Body of pancreas (tissue), 4 donors: Measurements from ENCODE around the gene ZNF77.

ENCODE experiments used
- CTCF ChIP-seq, 7 experiments: fragments of 450-650 bp in 4 of 7; fragments of 200-600 bp in 3 of 7; sonication (generic) in 3 of 7; IDR thresholded peaks; one replicate each; pipeline ENCODE4 v1.5.1; 2016 to 2019; ENCODE audit warnings: antibody characterized with exemption in 7 of 7
- POLR2A ChIP-seq, 3 donors: fragments of 450-650 bp; IDR thresholded peaks; one replicate each; pipeline ENCODE4 v1.6.1; 2016; ENCODE audit warnings: antibody characterized with exemption in 3 of 3, mild to moderate bottlenecking in 2 of 3

GRCh38 chr19:2964874-2965273, 20.1 kb upstream of the ZNF77 start:
- TF ChIP-seq CTCF (IDR thresholded peaks at IDR 0.05), result no peak
- TF ChIP-seq POLR2A (IDR thresholded peaks at IDR 0.05), result no peak
